Right lobe of liver (tissue), 6 donors: ENCODE results near the gene TMEM120B. TPM values are rescaled to one million over a fixed set of nuclear protein-coding genes. Genes with fewer than 3 reads are reported as not detected.
"Not testable (repeated sequence)": the region's sequence is repeated elsewhere in the genome, so short reads cannot be mapped to it uniquely, and the experiment has no call there.

Experiments
- ATAC-seq, 4 donors: fragments of 200-7000 bp; cut with Tn5 transposase; one replicate each; pipeline ENCODE4 v1.9.1; 2020; ENCODE audit warnings: mild to moderate bottlenecking in 4 of 4, moderate library complexity in 4 of 4
- DNase-seq, 3 donors: peaks; one replicate each; pipeline ENCODE4 v3.0.0-alpha.2; 2020
- H3K27ac ChIP-seq, 3 donors: fragments of 200-600 bp; one replicate each; pipeline ENCODE4 v1.8.0; 2022
- H3K27me3 ChIP-seq, 2 donors: fragments of 200-600 bp; one replicate each; pipeline ENCODE4 v1.8.0; 2022
- H3K36me3 ChIP-seq, 4 donors: fragments of 200-600 bp; sonication (generic) in 1 of 4; one replicate each; pipeline versions ENCODE4 v1.5.1 to v1.8.0; 2017 to 2022; ENCODE audit warnings: control low read depth in 1 of 4
- H3K4me1 ChIP-seq, 4 donors: fragments of 200-600 bp; sonication (generic) in 1 of 4; one replicate each; pipeline versions ENCODE4 v1.5.1 to v1.8.0; 2017 to 2022; ENCODE audit warnings: control low read depth in 1 of 4
- H3K4me3 ChIP-seq, 3 donors: fragments of 200-600 bp; one replicate each; pipeline ENCODE4 v1.8.0; 2022
- H3K9me3 ChIP-seq, 4 donors: fragments of 200-600 bp; sonication (generic) in 1 of 4; one replicate each; pipeline versions ENCODE4 v1.5.1 to v1.8.0; 2017 to 2022; ENCODE audit warnings: control low read depth in 1 of 4
- POLR2A ChIP-seq: fragments of 450-650 bp; IDR thresholded peaks from one replicate; pipeline ENCODE4 v1.6.1; 2017; ENCODE audit warnings: antibody characterized with exemption, mild to moderate bottlenecking
- WGBS: methylation state at CpG from one replicate; pipeline ENCODE4 v1.1.6; 2018; ENCODE audit warnings: low coverage, low lambda C conversion rate; ENCODE audit not compliant: insufficient coverage; ENCODE audit errors: missing lambda C conversion rate; 5-methylcytosine and 5-hydroxymethylcytosine counted together
- intact Hi-C, 2 donors: fragments of 100-400 bp; cut with DNase I; formaldehyde crosslinking; loops; one replicate each; pipeline versions ENCODE4 v1.11.2 to v1.14.1; 2022
- total RNA-seq, 6 experiments: library from RNA; depleted of rRNA in 2 of 6; stranded (reverse); fragments of >200 nt in 2 of 6; fragmentation: NEBNext Ultra II Directional in 3 of 6; extraction: Animal tissue kit (Norgen Biotek cat#: 25700) in 3 of 6; gene quantifications; one replicate each; pipeline versions ENCODE4 v1.1.0 to v1.2.4, GENCODE V29; 2016 to 2023
- TF ChIP-seq, protein P1 (sequence below), 4 donors: fragments of 200-600 bp in 3 of 4; fragments of 450-650 bp in 1 of 4; IDR thresholded peaks; one replicate each; pipeline versions ENCODE4 v1.5.1 to v1.8.0; 2016 to 2022; ENCODE audit warnings: antibody characterized with exemption in 4 of 4, mild to moderate bottlenecking in 2 of 4
- donor health status: DM: no; HTN: yes; CAD: no.
- donor health status: DM: no; HTN: no; CAD: no.
- donor health status: DM: no; HTN: no; CAD: no.
- donor health status: DM: no; HTN: yes; CAD: no.
- donor health status: DM: no; HTN: yes; CAD: no.

TMEM120B gene
- total RNA-seq, 6 experiments from 2014 or later = 3.3 to 6.4 (median 4.7) TPM

- TF ChIP-seq POLR2A = no peak
- TF ChIP-seq, protein P1, sequence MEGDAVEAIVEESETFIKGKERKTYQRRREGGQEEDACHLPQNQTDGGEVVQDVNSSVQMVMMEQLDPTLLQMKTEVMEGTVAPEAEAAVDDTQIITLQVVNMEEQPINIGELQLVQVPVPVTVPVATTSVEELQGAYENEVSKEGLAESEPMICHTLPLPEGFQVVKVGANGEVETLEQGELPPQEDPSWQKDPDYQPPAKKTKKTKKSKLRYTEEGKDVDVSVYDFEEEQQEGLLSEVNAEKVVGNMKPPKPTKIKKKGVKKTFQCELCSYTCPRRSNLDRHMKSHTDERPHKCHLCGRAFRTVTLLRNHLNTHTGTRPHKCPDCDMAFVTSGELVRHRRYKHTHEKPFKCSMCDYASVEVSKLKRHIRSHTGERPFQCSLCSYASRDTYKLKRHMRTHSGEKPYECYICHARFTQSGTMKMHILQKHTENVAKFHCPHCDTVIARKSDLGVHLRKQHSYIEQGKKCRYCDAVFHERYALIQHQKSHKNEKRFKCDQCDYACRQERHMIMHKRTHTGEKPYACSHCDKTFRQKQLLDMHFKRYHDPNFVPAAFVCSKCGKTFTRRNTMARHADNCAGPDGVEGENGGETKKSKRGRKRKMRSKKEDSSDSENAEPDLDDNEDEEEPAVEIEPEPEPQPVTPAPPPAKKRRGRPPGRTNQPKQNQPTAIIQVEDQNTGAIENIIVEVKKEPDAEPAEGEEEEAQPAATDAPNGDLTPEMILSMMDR (IDR thresholded peaks at IDR 0.05) = no peak
- Histone ChIP-seq H3K4me1 (peaks cover 0 to 11% (median 0%) of the 10 kb centered on the region in 4 donors), H3K4me3 (no peak overlapping the region), H3K27ac (no peak overlapping the region), H3K9me3 (no peaks in the 10 kb centered on the region), H3K36me3 (no peaks in the 10 kb centered on the region), H3K27me3 (no peaks in the 10 kb centered on the region)
- ATAC-seq (no peak), DNase-seq (no peak)
- 80% methylated on average over 8 of the region's 9 CpGs for WGBS
- intact Hi-C loops = loop anchor here (10.0 kb wide), 4 partner anchors 64 to 184 kb away; no protein-coding TSS in a partner anchor
These were observed 33.7 kb upstream of the TMEM120B start for GRCh38 chr12:121678716-121679300.

- intact Hi-C loops = loop anchor here (10.0 kb wide), 4 partner anchors 65 to 185 kb away; no protein-coding TSS in a partner anchor
- WGBS = 90% methylated on average over 12 of the region's 13 CpGs
- not testable (repeated sequence) for DNase-seq
These were observed 32.8 kb upstream of the TMEM120B start for GRCh38 chr12:121679661-121680197.

GRCh38 chr12:121688966-121689365 is 23.6 kb upstream of the TMEM120B start:
- 81% methylated on average over 3 of the region's 3 CpGs for WGBS
- intact Hi-C loops = no loop called here

More at GRCh38 chr12:121679661-121680197, 32.8 kb upstream of the TMEM120B start:
- peaks cover 0 to 11% (median 0%) of the 10 kb centered on the region in 4 donors for H3K4me1 ChIP-seq
- H3K4me3 ChIP-seq, ATAC-seq, H3K27ac ChIP-seq, H3K9me3 ChIP-seq, H3K27me3 ChIP-seq, H3K36me3 ChIP-seq: not testable (repeated sequence)

DNA sequence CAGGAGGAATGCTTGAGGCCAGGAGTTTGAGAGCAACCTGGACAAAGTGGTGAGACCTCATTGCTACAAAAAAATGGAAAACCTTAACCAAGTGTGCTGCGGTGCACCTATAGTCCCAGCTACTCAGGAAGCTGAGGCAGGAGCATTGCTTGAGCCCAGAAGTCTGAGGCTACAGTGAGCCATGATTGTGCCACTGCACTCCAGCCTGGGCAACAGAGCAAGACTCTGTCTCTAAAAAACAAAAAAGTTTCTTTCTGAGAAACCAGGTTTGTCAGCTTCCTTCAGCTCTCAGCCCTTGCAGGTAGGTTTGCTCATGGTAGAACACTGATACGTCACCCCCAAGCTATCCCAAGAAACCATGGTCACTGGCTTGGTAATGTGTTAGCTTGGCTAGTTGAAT is 23.1 kb upstream of the TMEM120B start:
- no peak overlapping the region for H3K27ac ChIP-seq
- ATAC-seq = no peak
- H3K9me3 ChIP-seq = no peaks in the 10 kb centered on the region
- no peaks in the 10 kb centered on the region for H3K36me3 ChIP-seq
- H3K4me3 ChIP-seq = no peak overlapping the region
- peaks cover 0 to 6% (median 0%) of the 10 kb centered on the region in 4 donors for H3K4me1 ChIP-seq
- no peaks in the 10 kb centered on the region for H3K27me3 ChIP-seq
- 92% methylated on average over 2 of the region's 2 CpGs for WGBS
- intact Hi-C loops = no loop called here
- TF ChIP-seq, protein P1 (IDR thresholded peaks at IDR 0.05) = no peak
- DNase-seq = no peak

More at GRCh38 chr12:121688966-121689365, 23.6 kb upstream of the TMEM120B start:
- ATAC-seq (no peak), DNase-seq (no peak)
- no peaks in the 10 kb centered on the region for H3K36me3 ChIP-seq
- no peaks in the 10 kb centered on the region for H3K9me3 ChIP-seq
- peaks cover 0 to 6% (median 0%) of the 10 kb centered on the region in 4 donors for H3K4me1 ChIP-seq
- no peak overlapping the region for H3K4me3 ChIP-seq
- no peak for TF ChIP-seq POLR2A
- TF ChIP-seq, protein P1 (IDR thresholded peaks at IDR 0.05) = no peak
- H3K27ac ChIP-seq = no peak overlapping the region
- no peaks in the 10 kb centered on the region for H3K27me3 ChIP-seq

GRCh38 chr12:121692744-121693143 is 19.8 kb upstream of the TMEM120B start:
- intact Hi-C loops, H3K4me1 ChIP-seq, H3K27ac ChIP-seq, DNase-seq, H3K9me3 ChIP-seq, ATAC-seq, H3K36me3 ChIP-seq, H3K27me3 ChIP-seq, H3K4me3 ChIP-seq: not testable (repeated sequence)
- WGBS = 80% methylated on average over 1 of the region's 3 CpGs
